Nephron progenitor cell (in vitro differentiated cells): ENCODE results near the gene RRAD.

Source experiments
- DNase-seq: peaks from one replicate; pipeline ENCODE4 v3.0.0; 2021
- H3K27ac Mint-ChIP-seq: 2 replicates; pipeline ENCODE4 v1.8.0; 2021; ENCODE audit warnings: mild to moderate bottlenecking, moderate library complexity, mixed read lengths
- H3K27me3 Mint-ChIP-seq: 2 replicates; pipeline ENCODE4 v1.8.0; 2021; ENCODE audit warnings: mild to moderate bottlenecking, low read depth, mixed read lengths; ENCODE audit not compliant: poor library complexity
- H3K36me3 Mint-ChIP-seq: 2 replicates; pipeline ENCODE4 v1.8.0; 2021; ENCODE audit warnings: low read depth, mixed read lengths
- H3K4me1 Mint-ChIP-seq: 2 replicates; pipeline ENCODE4 v1.8.0; 2021; ENCODE audit warnings: mixed read lengths
- H3K4me3 Mint-ChIP-seq: 2 replicates; pipeline ENCODE4 v1.8.0; 2021; ENCODE audit warnings: mild to moderate bottlenecking, moderate library complexity, mixed read lengths
- H3K9me3 Mint-ChIP-seq: 2 replicates; pipeline ENCODE4 v1.8.0; 2021; ENCODE audit warnings: mild to moderate bottlenecking, moderate library complexity, mixed read lengths
- CTCF ChIP-seq: fragments of 200-600 bp; sonication (generic); IDR thresholded peaks from 2 replicates; pipeline ENCODE4 v1.5.0; 2021; ENCODE audit warnings: antibody characterized with exemption

RRAD gene

GRCh38 chr16:66921729-66922450 lies 3.4 kb downstream of the RRAD start:
- no peak for DNase-seq
- no peak for TF ChIP-seq CTCF
- Mint-ChIP-seq H3K4me3 (no peak overlapping the region), H3K36me3 (no peaks in the 10 kb centered on the region), H3K4me1 (peaks cover 11% of the 10 kb centered on the region), H3K27ac (no peak overlapping the region), H3K27me3 (peaks cover 88% of the 10 kb centered on the region), H3K9me3 (no peaks in the 10 kb centered on the region)

GRCh38 chr16:66920924-66921680 lies 4.2 kb downstream of the RRAD start:
- Mint-ChIP-seq H3K4me1 (peaks cover 11% of the 10 kb centered on the region), H3K27me3 (peaks cover 88% of the 10 kb centered on the region), H3K9me3 (no peaks in the 10 kb centered on the region), H3K36me3 (no peaks in the 10 kb centered on the region), H3K4me3 (no peak overlapping the region), H3K27ac (no peak overlapping the region)
- no peak for DNase-seq
- no peak for TF ChIP-seq CTCF

- H3K9me3 Mint-ChIP-seq: no peaks in the 10 kb centered on the region
- H3K27ac Mint-ChIP-seq: no peak overlapping the region
- no peak overlapping the region for H3K4me3 Mint-ChIP-seq
- no peaks in the 10 kb centered on the region for H3K36me3 Mint-ChIP-seq
- TF ChIP-seq CTCF: no peak
- peaks cover 6% of the 10 kb centered on the region for H3K4me1 Mint-ChIP-seq
- DNase-seq: no peak
- H3K27me3 Mint-ChIP-seq: peaks cover 88% of the 10 kb centered on the region
Observed at GRCh38 chr16:66920299-66920590, 5.1 kb downstream of the RRAD start.

- no peak overlapping the region for H3K27ac Mint-ChIP-seq
- H3K9me3 Mint-ChIP-seq: no peaks in the 10 kb centered on the region
- peaks cover 86% of the 10 kb centered on the region for H3K27me3 Mint-ChIP-seq
- H3K36me3 Mint-ChIP-seq: no peaks in the 10 kb centered on the region
- no peak overlapping the region for H3K4me3 Mint-ChIP-seq
- peaks cover 6% of the 10 kb centered on the region for H3K4me1 Mint-ChIP-seq
- no peak for TF ChIP-seq CTCF
- DNase-seq: no peak
Observed at GRCh38 chr16:66919569-66920298, 5.6 kb downstream of the RRAD start.

GRCh38 chr16:66918803-66919568 lies 6.3 kb downstream of the RRAD start, which contains the start of gene CDH16:
TSS of gene CDH16 (minus strand) at chr16:66918885. CDS start at chr16:66918065, 820 bp downstream.
- no peak within 1 kb of the TSS for H3K4me3 Mint-ChIP-seq
- no peak within 1 kb of the TSS for H3K27ac Mint-ChIP-seq
- no peaks in the 10 kb centered on the region for H3K36me3 Mint-ChIP-seq
- peaks cover 6% of the 10 kb centered on the region for H3K4me1 Mint-ChIP-seq
- H3K27me3 Mint-ChIP-seq: peaks cover 86% of the 10 kb centered on the region
- TF ChIP-seq CTCF: no peak
- H3K9me3 Mint-ChIP-seq: no peaks in the 10 kb centered on the region
- no peak for DNase-seq
